ENCODE results near the gene C10orf95.

Gene C10orf95

GRCh38 chr10:102416695-102417094, 34.6 kb downstream of the C10orf95 start:
- no peak overlapping the region for H3K4me3 ChIP-seq (ENCODE audit: low read depth, low read length)
- no peak for TF ChIP-seq CTCF (IDR thresholded peaks at IDR 0.05; ENCODE audit: control insufficient read depth, extremely low read depth, insufficient read depth)
- DNase-seq (ENCODE audit: low read depth) = no peak

- no peak overlapping the region for H3K4me3 ChIP-seq (ENCODE audit: low read depth, low read length)
- no peak for TF ChIP-seq CTCF (IDR thresholded peaks at IDR 0.05; ENCODE audit: control insufficient read depth, extremely low read depth, insufficient read depth)
- no peak for DNase-seq (ENCODE audit: low read depth)
These were observed 35.1 kb downstream of the C10orf95 start for GRCh38 chr10:102416283-102416682.

- TF ChIP-seq CTCF (IDR thresholded peaks at IDR 0.05; ENCODE audit: control insufficient read depth, extremely low read depth, insufficient read depth) = no peak
- DNase-seq (ENCODE audit: low read depth) = no peak
- H3K4me3 ChIP-seq (ENCODE audit: low read depth, low read length) = no peak overlapping the region
These were observed 36.6 kb downstream of the C10orf95 start for GRCh38 chr10:102414749-102415148.

- H3K4me3 ChIP-seq (ENCODE audit: low read depth, low read length) = no peak overlapping the region
- no peak for DNase-seq (ENCODE audit: low read depth)
- TF ChIP-seq CTCF (IDR thresholded peaks at IDR 0.05; ENCODE audit: control insufficient read depth, extremely low read depth, insufficient read depth) = no peak
These were observed 37.4 kb downstream of the C10orf95 start for GRCh38 chr10:102413806-102414561.

GRCh38 chr10:102413053-102413705, 38.2 kb downstream of the C10orf95 start:
- no peak for DNase-seq (ENCODE audit: low read depth)
- no peak for TF ChIP-seq CTCF (IDR thresholded peaks at IDR 0.05; ENCODE audit: control insufficient read depth, extremely low read depth, insufficient read depth)
- no peak overlapping the region for H3K4me3 ChIP-seq (ENCODE audit: low read depth, low read length)

- TF ChIP-seq CTCF (IDR thresholded peaks at IDR 0.05; ENCODE audit: control insufficient read depth, extremely low read depth, insufficient read depth) = no peak
- no peak for DNase-seq (ENCODE audit: low read depth)
- H3K4me3 ChIP-seq (ENCODE audit: low read depth, low read length) = no peak overlapping the region
These were observed 39.0 kb downstream of the C10orf95 start for GRCh38 chr10:102412293-102412692.

Data from LNCaP clone FGC (cell line).